IPS-NIHi11 (cell line): ENCODE results near the gene MAGOH.
"Not testable (repeated sequence)": the region's sequence is repeated elsewhere in the genome, so short reads cannot be mapped to it uniquely, and the experiment has no call there.

Experiments used
- DNase-seq: peaks from one replicate; pipeline ENCODE4 v3.0.0; 2012; ENCODE audit warnings: mixed read lengths, low spot score

Gene MAGOH

DNA sequence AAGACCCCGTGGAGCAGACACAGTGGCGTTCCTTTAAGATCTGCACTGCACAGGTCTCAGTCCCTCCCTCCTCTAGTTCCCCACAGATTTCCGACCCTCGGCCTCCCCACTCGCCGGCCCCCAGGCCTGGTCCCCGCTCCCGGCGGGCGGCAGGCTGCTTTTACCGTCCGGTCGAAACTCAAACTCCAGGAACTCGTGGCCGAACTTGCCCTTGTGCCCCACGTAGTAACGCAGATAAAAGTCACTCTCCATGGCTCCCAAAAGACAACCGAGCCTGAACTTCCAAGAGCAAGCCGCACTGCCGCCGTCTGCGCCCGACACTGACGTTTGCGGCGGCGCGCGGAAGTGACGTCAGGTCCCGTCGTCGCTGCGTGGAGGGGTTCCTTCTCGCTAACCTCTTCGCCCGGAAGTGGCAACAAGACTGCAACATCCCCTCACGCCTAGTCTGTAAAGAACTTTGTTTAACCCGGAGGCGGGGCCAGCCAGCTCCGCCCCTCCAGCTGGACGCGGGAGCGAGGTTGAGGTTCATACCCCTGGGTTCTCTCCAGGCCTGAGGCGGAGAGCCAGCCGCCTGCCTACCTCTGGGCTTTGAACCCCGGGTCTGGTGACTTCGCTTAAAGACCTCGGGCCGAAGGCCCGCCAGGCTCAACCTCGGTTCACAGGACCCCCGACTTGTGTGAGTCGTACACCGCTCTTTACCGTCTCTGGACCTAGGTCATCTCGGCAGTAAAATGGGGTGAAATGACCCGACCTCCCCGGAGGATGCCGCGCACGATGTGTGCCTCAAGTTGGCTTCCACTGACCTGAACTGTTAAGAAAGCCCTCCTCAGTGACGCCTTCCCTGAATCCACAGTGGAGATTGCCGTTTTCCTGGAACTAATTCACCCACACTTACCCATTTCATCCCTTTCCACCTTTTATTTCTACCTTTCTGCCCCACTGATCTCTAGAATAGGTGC is at the start of gene MAGOH:
Gene MAGOH, minus strand, starts transcription at position 322 of the 959 bp plus-strand sequence. Its CDS starts 70 bp downstream, at position 252.
- DNase-seq = peak; percentile 100

DNA sequence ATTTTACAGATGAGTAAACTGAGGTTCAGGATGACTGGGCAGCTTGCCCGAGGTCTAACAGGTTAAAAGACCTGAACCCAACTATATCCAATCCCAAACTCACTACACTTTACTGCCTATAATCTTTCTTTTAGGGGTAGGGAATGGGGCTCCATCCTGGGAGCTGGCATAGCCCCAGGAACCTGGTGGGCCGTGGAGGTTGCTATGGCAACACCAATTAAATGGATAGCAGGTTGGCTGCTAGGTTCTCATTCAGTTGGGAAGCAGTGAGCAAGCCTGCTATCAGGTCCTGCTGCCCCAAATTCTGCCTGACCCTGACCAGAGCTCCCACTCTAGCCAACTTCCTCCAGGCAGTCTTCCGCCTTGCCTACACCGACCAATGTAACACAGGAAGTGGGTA is 48.6 kb upstream of the MAGOH start:
- peak; percentile 50 for DNase-seq

DNA sequence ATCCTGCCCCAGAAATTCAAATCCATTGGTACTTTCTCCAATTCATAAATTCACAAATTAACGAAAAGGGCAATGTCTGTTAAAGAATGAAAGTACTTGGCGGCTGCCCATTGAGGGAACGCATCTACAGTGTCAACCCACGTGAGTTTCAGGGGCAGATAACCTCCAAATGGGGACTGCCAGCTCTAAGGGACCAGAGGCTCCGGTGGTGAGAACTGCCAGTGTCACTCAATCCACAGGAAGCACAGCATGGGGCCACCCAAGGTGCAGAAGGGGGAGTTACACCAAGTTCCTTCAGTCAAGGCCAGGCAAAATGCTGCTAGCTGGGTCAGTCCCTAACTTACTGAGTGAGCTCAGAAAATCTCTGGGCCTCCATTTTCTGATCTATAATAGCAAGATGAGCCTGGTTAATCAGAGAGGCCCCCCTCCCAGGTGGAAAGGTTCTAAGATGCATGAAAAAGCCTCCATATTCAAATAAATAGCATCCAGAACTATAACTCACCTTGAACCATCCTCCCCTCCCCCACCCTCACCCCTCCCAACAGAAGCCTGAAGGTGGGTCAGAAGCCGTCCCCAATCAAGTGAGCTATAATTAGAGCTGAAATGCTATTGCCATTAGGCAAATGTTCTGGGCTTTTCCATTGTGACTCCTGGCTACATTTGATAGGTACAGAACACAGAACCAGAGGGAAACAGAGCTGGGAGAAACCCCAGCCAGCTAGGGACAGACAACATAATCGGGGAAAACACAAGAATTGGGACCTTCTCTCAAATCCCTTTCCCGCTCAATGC is 47.8 kb upstream of the MAGOH start:
- DNase-seq = no peak

DNA sequence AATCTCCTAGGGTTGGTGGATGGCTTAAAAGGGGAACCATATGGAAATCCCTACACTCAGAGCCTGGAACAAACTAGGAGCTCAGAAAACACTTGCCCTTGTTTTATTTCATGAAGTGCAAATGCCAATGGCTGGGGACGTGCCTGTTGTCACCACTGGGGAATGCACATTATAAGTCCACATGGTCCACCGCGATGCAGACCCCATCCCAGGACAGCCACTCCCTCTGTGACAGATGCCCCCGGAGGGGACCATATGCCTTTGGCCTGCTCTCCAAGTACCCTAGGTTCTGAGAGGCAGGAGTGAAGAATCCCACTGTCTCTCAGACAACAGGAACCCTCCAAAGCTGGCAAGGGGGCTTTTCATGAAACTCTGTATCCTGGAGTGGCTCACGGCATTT is 47.2 kb upstream of the MAGOH start:
- no peak for DNase-seq

DNA sequence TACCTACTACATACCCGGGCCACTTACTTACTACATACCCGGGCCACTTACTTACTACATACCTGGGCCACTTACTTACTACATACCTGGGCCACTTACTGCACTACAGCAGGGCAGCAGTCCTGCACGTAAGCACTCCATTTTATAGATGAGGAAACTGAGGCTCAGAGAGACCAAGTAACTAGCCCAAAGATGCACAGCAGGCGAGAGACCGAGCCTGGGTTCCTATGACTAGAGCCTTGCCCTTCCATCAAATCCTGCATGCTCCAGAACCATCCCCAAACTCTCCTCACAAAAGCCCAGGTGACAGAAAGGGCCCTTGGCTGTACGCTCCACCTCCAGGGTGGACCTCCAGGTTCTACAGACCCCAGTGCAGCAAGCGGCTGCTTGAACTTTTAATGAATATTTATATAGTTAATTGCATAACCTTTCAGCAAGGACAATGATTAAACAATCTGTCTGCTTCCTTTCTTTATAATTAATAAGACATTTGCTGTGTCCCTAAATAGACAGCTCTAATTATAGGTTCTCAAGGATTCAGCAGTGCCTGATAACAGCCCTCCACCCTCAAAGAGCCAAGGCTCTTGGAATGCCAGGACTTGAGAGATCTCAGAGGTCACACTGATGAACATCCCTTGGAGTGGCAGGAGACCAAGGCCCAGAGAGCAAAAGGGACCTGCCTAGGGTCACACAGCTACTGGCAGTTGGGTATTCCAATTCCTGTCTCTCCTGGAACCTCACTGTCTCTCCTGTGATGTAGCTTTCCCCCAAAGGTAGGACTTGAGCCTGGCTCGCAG is 46.1 kb upstream of the MAGOH start:
- DNase-seq = no peak

DNA sequence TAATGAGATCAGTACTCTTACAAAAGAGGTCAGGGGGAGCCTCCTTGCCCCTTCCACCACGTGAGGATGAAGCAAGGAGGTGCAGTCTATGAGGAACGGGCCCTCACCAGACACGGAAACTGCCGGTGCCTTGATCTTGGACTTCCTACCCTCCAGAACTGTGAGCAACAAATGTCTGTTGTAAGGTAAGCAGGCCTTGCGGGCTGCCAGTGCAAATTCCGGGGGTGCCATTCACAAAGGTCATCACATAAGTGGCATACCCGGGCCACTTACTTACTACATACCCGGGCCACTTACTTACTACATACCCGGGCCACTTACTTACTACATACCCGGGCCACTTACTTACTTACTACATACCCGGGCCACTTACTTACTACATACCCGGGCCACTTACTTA is 44.8 kb upstream of the MAGOH start:
- DNase-seq = not testable (repeated sequence)

DNA sequence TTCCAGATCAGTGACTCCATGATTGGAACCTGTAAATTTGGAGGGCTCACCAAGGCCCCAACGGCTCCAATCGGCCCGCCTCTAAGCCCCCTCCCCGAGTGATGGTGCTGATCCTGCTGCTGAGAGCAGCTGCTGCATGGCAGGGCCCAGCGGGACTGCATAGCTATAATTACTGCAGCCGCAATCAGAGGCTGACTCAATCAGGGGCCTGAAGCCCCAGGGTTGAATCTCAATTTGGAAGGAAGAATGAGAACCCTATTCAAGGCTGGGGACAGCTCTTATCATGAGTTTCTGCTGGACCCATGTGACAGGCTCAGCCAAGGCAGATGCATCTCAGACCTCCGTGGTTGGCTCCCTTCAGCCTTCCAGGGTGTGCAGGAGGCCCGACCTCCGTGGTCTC is 42.8 kb upstream of the MAGOH start:
- DNase-seq = no peak

DNA sequence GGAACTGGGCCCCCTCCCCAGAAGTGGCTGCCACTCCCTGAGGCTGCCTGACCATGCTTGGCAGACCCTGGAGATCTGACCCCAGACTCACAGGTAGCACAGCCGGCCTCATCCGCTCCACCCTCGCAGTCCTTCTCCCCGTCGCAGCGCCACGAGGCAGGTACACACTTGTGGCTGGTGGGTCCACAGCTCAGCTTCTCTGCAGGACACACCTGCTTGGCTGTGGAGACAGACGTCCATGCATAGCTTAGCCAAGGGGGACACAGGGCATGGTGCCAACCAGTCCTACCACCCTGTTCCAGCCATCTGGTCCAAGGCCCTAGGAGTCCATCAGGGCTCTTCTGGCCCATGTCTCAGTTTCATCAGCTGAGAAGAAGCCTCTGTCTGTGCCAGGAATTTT is 42.2 kb upstream of the MAGOH start:
- no peak for DNase-seq

DNA sequence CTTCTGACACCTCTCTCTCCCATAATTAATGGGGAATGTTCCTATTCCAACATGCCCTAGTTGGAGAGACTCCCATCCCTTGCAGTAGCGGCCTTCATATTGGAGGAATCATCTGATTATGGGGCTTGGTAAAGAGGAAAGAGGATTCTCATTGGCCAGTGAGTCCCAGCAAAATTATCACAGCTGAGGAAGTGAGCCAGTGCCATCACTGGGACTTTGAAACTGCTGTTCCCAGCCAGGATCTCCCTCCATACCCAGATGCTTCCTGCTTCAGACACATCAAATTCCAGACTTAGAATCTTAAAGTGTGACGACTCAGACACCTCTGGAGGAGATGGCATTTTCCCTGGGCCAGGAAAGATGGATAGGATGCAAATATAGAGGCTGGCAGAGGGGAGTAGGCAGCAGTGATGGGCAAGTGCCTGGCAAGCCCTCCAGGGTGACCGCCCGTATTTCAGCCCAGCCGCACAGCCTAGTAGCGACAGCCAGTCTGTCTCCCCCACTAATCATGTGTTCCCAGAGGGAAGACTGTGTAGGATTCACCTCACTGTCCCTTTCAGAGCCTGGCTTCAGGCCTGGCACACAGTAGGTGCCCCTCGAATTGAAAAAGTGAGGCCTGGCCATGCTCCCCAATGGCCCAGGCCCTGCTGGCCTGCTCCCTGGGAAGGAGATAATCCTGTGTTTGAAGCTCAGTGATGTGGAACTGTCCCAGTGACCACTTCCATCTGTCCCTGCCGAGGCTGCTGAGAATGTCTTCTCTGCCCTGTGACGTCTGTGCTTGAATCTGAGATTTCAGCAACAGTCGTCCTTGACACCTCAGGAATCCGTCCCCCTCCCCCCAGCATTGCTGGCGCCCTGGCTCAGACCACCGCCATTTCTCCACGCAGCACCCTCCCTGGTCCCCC is 41.2 kb upstream of the MAGOH start:
- no peak for DNase-seq

DNA sequence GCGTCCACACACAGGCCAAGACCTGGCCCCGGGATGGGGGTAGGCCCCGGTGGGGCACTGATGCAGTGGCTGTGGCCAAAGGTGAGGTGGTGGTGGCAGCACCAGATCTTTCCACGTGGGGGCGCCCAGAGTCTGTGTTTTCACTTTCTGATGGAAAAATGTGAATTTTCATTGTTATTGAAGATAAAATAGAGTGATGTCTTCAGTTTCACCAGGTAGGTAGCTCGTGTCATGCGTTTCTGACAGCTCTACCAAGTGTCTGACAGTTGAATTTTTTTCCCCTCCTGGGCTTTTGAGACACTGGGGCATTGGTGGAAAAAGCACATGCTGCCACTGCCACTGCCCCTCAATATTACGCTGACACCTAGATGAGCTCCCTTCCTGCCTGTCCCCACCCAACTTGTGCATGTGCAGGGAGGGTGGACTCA is 40.0 kb upstream of the MAGOH start:
- peak; percentile 95 for DNase-seq

DNA sequence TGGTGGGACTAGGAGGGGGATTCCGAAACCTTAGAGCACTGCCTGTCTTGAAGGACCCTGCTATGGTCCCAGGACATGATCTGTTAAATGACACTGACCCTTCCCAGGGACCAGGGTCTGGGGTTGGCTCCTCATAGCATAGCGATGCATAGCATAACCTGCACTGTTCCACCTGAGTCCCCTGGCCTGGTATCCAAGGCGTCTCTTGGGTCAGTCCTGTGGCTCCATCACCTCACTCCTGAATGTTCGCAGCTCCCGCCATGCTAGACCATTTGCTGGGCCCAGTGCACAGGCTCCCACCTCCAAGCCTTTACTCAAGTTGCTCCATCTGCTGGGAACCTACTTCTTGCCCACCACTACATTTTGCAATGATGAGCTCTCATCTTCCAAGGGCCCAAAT is 39.0 kb upstream of the MAGOH start:
- DNase-seq = no peak

DNA sequence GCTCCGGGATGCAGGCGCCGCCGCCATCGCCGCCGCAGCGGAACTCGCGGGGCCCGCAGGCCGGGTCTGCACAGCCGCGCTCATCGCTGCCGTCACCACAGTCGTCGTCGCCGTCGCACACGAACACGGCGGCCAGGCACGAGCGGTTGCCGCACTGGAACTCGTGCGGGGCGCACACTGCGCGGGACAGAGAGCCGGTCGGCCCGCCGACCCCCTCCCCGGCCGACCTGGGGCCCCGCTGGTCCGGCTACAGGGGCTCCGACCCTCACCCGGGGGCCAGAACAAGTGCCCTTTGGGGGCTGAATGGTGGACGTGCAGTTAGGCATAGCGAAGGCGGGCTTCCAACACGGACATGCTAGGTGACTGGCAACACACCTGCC is 38.6 kb upstream of the MAGOH start:
- DNase-seq = no peak

DNA sequence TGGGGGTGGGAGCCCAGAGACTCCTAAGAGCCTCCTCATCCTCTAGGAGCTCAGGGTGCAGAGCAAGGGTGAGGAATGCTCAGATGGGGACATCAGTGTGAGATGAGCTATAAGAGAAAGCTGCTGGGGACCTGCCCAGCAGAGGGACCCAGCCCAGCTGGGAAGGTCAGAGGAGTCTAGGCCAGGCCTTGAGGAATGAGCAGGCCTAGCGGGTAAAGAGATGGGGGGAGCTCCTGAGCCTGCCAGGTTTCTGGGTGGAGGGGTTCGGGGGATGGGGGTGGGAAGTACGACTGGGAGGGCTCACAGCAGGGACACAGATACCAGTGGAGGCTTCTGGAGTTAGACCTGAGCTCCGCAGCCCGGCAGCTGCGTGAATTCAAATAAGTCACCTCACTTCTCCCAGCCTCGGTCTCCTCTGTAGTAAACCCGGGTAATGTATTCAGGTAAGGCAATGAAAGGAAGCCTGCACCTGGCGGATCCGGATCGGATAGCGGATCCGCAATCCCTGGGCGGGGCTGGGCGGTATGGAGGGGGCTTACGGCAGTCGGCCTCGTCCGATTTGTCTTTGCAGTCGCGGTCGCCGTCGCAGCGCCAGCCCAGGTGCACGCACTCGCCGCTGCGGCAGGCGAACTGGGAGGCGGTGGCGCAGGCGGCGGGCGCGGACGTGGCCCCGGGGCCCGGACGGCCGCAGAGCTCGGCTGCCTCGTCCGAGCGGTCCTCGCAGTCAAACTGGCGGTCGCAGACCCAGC is 38.0 kb upstream of the MAGOH start:
- DNase-seq = no peak

DNA sequence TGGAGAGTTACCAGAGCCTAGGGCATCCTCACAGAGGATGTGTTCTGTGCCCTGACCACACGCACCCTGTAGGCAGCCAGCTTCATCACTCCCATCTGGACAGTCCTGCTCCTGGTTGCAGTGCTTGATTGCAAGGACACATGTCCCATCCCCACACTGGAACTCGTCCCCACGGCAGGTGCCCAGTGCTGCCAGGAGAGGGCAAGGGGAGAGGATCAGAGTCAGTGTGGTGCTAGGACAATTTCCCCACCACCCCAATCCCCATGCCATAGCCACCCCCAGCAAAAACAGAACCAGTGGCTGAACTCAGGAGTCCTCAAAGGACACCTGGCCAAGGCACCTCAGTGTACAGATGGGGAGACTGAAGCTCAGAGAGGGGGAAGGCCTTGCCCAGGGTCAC is 37.2 kb upstream of the MAGOH start:
- no peak for DNase-seq

DNA sequence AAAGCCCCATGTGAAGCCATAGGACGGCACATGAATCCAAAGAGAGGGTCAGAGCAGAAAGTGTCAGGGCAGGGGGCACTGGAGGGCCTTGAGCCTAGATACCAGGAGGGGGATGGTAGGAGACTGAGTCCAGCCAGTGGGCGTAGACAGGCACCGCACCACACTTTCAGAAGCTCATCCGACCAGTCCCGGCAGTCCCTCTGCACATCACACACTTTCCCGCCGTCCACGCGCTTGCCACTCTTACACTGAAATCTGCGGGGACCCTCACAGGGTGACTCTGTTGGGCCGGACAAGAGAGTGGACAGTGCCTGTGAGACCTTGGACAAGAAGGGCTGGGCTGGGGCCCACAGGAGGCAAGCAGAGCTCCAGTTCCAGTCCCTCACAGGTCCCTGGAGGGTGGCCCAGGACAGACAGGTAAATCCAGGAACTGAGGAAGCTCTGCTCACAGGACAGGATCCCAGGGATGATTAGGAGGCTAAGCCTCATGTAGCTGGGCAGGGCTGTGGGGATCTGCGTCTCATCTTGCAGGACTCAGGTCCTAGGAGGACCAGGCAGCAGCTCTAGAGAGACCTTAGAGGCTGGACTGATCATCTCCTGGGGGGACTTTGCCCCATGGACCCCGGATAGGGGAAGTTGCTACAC is 36.3 kb upstream of the MAGOH start:
- no peak for DNase-seq

DNA sequence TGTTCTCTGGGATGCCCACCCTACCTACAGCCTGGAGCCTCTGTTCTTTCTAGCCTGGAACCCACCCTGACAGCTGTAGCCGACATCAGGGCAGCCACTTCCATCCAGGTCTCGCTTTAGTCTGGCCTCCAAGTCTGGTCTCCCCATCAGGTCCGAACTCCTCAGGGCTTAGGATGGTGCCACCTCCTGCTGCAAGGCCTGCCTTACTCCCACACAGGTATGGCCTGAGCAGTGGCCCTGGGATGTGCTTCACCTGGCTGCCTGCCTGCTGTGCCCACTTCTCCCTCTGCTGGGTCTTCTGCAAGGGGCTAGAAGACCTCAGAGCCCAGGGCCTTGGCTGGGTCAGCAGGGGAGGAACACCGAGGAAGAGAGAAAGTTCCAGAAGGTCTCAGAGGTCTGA is 35.7 kb upstream of the MAGOH start:
- no peak for DNase-seq

DNA sequence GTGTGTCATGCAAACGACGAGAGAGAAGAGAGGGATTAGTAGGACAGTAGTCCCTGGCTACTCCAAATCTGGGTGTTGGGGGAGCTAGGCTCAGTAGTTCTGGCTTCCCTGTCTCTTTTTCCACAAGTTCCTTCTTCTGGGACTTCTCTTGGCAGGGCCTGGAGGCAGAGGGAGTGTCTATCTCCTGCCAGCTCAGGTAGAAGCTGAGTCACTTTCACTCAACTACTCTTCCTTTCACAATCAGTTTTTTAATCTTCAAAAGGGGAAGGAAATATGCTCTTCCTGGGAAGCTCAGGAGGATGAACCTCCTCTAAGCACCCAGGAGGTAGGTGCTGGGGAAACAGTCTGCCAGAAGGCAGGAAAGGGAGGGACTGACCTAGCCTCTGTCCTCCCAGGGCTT is 35.2 kb upstream of the MAGOH start:
- no peak for DNase-seq

DNA sequence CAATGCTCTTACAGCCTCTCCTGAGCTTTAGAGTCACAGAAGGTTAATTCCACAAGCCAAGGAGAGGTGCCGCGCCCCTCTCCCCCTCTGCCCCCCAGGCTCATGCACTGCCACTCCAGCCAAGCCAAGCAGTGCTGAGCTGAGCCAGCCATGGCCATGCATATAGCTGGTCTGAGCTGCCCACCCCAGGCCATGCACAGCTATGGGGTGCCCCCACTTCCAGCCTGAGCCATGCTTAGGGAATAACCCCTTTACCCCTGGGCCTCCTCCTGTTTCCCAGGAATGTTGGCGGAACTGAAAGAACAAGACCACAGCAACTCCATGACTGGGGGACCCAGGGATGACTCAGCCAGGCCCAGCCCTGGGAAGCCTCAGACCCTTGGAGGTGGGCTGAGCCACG is 34.0 kb upstream of the MAGOH start:
- no peak for DNase-seq

DNA sequence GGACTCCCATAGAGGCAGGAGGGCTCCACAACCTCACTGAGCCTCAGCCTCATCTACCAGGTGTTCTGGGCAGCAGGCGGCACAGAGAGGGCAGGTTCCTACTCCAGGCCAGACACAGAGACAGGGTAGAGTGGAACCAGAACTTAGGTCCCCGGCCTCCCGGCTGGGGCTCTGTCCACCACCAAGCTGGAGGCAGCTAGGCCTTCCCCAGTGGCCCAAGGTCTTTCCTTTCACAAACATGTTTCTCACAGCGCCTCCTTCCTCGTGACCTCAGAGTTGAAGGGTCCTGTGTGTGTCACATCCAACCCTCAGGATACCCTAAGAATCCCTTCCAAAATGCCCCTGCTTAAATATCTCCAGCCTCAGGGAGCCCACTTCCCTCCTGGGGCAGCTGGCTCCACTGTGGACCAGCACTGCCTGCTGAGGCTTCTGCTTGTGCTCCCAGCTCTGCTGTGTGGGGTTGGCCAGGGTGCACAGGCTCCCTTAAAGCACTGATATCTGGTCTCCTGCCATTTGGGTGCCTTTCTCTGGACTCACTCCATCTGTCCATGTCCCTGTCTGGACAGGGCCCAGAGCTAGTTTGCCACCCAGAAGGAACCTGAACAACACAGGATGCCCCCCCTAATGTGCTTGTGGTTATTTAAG is 33.2 kb upstream of the MAGOH start:
- no peak for DNase-seq

DNA sequence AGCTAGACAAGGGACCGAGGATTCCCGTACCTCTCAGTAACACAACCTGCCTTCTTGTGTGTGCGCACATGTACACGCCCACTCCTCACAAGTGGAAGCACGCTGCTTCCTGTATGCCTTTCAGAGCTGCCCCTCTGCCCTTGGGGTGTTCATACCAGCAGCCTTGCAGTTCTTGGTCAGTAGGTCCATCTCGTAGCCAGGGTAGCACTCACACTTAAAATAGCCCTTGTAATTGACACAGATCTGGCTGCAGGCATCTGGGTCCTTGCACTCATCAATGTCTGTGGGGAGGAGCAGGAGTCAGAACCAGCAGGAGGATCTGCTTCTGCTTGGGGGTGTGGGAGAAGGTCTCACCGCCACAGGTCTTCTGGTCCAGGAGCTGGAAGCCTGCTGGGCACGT is 32.6 kb upstream of the MAGOH start:
- DNase-seq = no peak
